NB4 (cell line): Measurements from ENCODE around the gene DYSF.

Experiments
- CTCF ChIP-seq: IDR thresholded peaks from one replicate; pipeline ENCODE4 v1.5.1; 2012; ENCODE audit warnings: low read depth, low read length
- MAX ChIP-seq: IDR thresholded peaks from 2 replicates; pipeline ENCODE4 v1.6.1; 2011; ENCODE audit warnings: low read depth, low read length
- MYC ChIP-seq: IDR thresholded peaks from 2 replicates; pipeline ENCODE4 v1.6.1; 2011; ENCODE audit warnings: low read depth, low read length
- POLR2A ChIP-seq: IDR thresholded peaks from 2 replicates; pipeline ENCODE4 v1.6.1; 2011; ENCODE audit warnings: mild to moderate bottlenecking; ENCODE audit not compliant: insufficient read length; ENCODE audit errors: extremely low read depth

GRCh38 chr2:71597756-71598155 is 144.4 kb downstream of the DYSF start:
- TF ChIP-seq CTCF (no peak), POLR2A (no peak), MAX (no peak), MYC (no peak)
